NCI-H2227 treated with DMSO at 0.1 percent for 48 hours (cell line): Measurements from ENCODE around the gene SYN1.
A peak's percentile ranks its signal among the peaks of the same experiment; 100 is the strongest.

Experiments
- DNase-seq: peaks from one replicate; lab custom pipeline; 2025; lab: John Stamatoyannopoulos, UW

Gene SYN1

GRCh38 chrX:47523297-47523696 lies 96.4 kb downstream of the SYN1 start:
- peak; percentile 92 for DNase-seq
